KOPT-K1 (cell line): ENCODE results near the gene PLOD3.
"Not testable (repeated sequence)": the region's sequence is repeated elsewhere in the genome, so short reads cannot be mapped to it uniquely, and the experiment has no call there.

ENCODE experiments used
- H3K27ac ChIP-seq: fragments of 200-600 bp; sonication (generic); 2 replicates; pipeline ENCODE4 v1.5.1; 2016; ENCODE audit warnings: antibody characterized with exemption, mild to moderate bottlenecking, low read depth, low read length; ENCODE audit not compliant: poor library complexity, severe bottlenecking
- H3K36me3 ChIP-seq: fragments of 200-600 bp; sonication (generic); 2 replicates; pipeline ENCODE4 v1.5.1; 2017; ENCODE audit warnings: antibody characterized with exemption, mild to moderate bottlenecking, low read length, moderate library complexity; ENCODE audit not compliant: insufficient read depth
- H3K9me3 ChIP-seq: fragments of 200-600 bp; sonication (generic); 2 replicates; pipeline ENCODE4 v1.5.1; 2017; ENCODE audit warnings: antibody characterized with exemption, low read length, mild to moderate bottlenecking; ENCODE audit not compliant: insufficient read depth, poor library complexity, severe bottlenecking

The PLOD3 gene

GRCh38 chr7:101217388-101218235 lies at the start of gene PLOD3, which contains the start of gene ZNHIT1:
Gene PLOD3 (minus strand): TSS chr7:101217581. CDS start chr7:101217274, 307 bp downstream.
Gene ZNHIT1 (plus strand): TSS chr7:101218165. CDS start chr7:101218196, 31 bp downstream.
- H3K36me3 ChIP-seq, result peaks cover 2% of the 10 kb centered on the region; the same call in 1 of the 2 replicates
- H3K9me3 ChIP-seq, result no peaks in the 10 kb centered on the region
- H3K27ac ChIP-seq, result peak within 1 kb of the TSS; percentile 62

DNA sequence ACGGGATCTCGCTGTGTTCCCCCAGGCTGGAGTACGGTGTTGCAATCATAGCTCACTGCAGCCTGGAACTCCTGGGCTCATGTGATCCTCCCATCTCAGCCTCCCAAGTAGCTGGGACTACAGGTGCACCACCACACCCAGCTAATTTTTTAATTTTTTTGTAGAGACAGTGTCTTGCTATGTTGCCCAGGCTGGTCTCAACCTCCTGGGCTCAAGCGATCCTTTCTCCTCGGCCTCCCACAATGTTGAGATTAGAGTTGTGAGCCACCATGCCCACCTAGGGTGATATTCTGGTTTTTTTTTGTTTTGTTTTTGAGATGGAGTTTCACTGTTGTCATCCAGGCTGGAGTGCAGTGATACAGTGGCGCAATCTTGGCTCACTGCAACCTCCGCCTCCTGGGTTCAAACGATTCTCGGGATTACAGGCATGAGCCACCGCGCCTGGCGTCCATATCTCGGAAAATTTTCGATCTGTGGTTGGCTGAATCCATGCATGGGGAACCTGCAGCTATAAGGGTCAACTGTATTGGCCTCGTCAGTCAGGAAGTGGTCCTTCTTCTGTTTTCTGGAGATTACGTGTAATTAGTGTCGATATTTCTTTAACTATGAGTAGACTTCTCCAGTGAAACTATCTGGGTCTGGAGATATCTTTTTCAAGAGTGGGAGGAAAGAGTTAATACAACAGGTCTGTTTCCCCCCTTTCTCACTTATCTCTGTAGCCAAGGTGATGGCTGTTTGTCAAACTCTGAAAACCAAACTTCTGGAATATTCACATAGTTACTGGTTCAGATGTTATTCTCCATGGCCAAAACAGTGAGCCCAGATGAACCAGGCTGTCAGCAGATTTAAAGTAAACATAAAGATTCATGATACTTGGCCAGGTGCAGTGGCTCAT lies 48.5 kb upstream of the PLOD3 start:
- no peak overlapping the region for H3K27ac ChIP-seq
- no peaks in the 10 kb centered on the region for H3K36me3 ChIP-seq
- H3K9me3 ChIP-seq, result no peaks in the 10 kb centered on the region

DNA sequence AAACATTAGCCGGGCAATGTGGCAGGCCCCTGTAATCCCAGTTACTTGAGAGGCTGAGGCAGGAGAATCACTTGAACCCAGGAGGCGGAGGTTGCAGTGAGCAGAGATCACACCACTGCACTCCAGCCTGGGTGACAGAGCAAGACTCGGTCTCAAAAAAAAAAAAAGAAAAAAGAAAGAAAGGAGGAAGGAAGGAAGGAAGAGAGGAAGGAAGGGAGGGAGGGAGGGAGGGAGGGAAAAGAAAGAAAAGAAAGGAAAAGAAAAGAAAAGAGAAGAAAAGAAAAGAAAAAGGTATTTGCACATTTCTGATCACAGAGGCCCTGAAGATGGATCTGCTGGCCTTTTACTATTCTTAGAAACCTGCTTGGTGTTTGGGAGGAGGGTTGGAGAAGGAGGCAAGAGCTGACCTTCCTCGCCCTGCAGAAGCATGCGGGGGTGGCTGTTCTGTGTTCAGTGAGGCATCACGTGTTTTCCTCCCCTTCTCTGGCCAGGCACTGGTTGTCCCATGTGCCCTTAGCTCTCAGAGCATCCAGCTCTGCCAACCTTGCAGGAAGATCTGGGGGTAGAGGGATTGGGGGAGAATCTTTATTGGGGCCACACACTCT lies 46.8 kb upstream of the PLOD3 start:
- H3K36me3 ChIP-seq, H3K27ac ChIP-seq, H3K9me3 ChIP-seq: not testable (repeated sequence)

- no peaks in the 10 kb centered on the region for H3K36me3 ChIP-seq
Observed at GRCh38 chr7:101258243-101258731, 40.9 kb upstream of the PLOD3 start.

DNA sequence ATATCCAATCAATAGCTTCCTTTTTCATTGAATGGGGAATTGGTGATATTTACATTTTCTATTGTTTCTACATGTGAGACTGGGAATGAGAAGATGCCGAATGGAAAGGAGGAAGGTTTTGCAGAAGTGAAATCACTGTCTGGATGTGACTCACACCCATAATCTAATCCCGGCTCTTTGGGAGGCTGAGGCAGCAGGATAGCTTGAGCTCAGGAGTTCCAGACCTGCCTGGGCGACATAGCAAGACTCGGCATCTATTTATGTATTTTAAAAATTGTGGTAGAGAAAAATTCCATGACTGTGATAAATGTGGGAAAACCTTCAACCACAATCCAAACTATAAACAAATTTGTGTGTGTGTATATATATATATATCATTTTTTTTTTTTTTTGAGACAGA lies 38.4 kb upstream of the PLOD3 start:
- Histone ChIP-seq H3K9me3 (no peaks in the 10 kb centered on the region), H3K36me3 (no peaks in the 10 kb centered on the region), H3K27ac (no peak overlapping the region)

More at GRCh38 chr7:101258243-101258731, 40.9 kb upstream of the PLOD3 start:
- H3K27ac ChIP-seq, result no peak overlapping the region
- no peaks in the 10 kb centered on the region for H3K9me3 ChIP-seq

- peaks cover 16% of the 10 kb centered on the region for H3K36me3 ChIP-seq
- H3K9me3 ChIP-seq, H3K27ac ChIP-seq: not testable (repeated sequence)
Observed at GRCh38 chr7:101253199-101253598, 35.8 kb upstream of the PLOD3 start.

DNA sequence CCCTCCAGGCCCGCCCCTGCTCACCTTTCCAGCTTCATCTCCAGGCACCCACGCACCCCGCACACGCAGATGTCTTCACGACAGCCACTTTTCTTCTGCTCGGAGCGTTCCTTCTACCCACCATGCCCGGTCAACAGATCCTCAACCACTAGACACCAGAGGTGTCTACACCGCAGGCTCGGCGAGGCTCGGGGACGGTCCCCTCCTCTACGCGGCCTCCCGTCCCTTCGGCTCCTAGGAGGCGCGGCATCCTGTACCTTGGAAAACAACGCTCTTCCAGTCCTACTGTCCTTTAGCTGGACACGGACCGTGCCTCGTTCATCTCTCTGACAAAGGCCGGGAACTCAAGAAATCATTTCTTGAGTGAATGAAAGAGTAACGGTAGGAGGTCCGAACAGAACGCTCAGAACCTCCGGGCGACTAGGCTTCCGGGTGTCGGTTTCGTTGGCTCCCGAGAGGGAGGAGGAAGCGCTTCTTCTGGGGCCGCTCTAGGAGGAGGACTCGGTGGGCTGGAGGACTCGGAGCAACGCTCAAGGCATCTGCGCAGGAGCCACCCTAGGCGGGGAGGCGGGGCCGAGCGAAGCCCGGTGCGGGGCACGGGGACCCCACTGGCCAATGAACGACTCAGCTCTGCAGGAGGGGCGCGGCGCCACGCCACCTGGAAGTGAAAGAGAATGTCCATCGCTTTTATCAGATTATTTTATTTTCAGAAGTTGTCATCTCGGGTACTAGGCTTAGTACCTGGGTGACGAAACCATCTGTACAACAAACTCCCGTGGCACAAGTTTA lies 34.7 kb upstream of the PLOD3 start:
- Histone ChIP-seq H3K27ac (peak overlapping the region; percentile 76), H3K9me3 (no peaks in the 10 kb centered on the region)

DNA sequence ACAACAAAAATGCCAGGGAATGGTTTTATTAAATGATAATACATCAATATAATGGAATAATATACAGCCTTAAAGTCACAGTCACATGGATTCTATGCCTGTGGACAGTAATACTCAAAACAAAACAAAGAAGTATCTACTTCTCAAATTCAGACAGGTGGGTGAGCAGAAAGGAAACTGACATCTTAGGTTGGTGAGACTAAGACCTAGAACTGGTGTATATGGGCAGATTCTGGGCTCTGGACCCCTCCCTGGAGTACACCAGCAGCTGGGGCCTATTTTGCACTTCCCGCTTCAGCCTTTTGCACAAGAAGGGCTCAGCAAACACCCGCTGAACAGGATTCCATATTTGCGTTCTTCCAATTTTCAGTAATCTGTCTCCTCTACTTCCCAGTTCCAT lies 32.9 kb upstream of the PLOD3 start:
- no peak overlapping the region for H3K27ac ChIP-seq
- no peaks in the 10 kb centered on the region for H3K9me3 ChIP-seq
- peaks cover 26% of the 10 kb centered on the region for H3K36me3 ChIP-seq

More for the DNA sequence above, 34.7 kb upstream of the PLOD3 start:
- H3K36me3 ChIP-seq, result peaks cover 19% of the 10 kb centered on the region

DNA sequence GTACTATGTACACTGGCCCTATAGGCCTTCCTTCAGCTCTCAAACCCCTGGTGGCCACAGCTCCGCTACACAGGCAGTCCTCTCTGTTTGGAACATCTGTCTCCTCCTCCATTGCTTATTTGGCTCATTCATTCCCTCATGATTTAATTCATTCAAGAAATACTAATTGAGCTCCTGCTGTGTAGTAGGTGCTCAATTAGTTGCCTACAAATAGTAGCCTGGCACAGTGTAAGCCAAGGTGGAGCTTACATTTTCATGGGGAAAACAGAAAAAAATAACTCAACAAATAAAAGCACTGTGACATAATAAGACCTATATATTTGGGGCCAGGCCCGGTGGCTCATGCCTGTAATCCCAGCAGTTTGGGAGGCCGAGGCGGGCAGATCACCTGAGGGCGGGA lies 30.9 kb upstream of the PLOD3 start:
- Histone ChIP-seq H3K9me3 (no peaks in the 10 kb centered on the region), H3K27ac (no peak overlapping the region), H3K36me3 (peaks cover 30% of the 10 kb centered on the region)

DNA sequence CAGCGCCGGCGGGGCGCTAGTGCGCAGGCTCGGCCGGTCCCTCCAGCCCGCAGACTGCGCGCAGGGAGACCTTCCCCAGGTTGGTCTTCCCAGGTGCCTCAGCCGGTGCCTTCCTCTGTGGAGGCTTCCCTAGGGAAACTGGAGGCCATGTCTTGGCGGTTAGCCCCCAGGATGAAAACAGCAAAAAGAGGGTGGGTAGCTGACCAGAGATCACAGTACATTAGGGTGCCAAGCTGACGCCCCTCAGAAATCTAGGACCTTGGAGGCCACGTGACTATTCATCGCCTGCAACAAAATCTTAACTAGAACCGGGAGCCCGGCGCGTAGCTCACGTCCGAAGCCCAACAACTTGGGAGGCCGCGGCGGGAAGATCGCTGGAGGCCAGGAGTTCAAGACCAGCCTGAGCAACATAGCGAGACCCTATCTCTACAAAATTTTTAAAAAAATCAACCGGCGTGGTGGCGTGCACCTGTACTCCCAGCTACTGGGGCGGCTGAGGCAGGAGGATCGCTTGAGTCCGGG lies 27.8 kb upstream of the PLOD3 start:
- H3K9me3 ChIP-seq, result no peaks in the 10 kb centered on the region
- H3K36me3 ChIP-seq, result peaks cover 56% of the 10 kb centered on the region
- peak overlapping the region; percentile 81 for H3K27ac ChIP-seq

DNA sequence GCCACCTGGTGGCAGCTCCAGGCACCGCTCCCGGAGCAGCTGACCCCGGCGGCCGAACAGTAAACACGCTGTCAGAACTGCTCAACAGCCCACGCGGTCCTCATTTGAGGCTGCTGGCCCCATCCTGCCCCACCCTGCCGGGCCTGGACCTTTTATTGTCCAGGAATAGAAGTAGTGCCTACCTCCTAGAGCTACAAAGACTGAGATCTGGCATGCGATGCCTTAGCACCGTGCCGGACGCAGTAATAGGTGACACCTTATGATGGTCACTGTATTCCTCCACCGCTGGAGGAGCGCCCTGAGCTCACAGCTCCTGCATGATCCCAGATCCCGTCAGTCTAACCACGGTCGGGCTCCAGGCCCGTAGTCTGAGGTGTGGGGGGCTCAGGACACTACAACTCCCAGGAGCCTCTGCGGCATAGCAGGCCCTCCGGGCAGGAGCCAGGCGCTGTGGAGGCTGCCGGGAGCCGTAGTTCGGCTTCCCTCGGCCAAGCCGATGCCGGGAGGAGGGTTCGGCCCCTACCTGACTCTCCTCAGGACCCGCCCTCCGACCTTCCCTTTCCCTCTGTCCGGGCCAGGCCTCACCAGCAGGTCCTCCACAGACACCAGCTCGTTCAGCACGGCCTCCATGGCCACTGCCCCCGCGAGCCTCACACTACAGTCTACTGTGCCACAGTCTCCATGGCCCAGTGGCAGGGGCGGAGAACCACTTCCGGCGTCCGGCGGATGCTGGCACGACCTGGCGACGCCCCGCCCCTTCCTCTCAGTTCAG lies 27.2 kb upstream of the PLOD3 start, which contains the start of gene FIS1:
Gene FIS1 (minus strand): TSS at position 707 of the 772 bp plus-strand sequence. CDS start 77 bp downstream, at position 630.
- no peaks in the 10 kb centered on the region for H3K9me3 ChIP-seq
- H3K27ac ChIP-seq, result peak within 1 kb of the TSS; percentile 81
- peaks cover 57% of the 10 kb centered on the region for H3K36me3 ChIP-seq

- Histone ChIP-seq H3K27ac (peak overlapping the region; percentile 81), H3K36me3 (peaks cover 56% of the 10 kb centered on the region), H3K9me3 (no peaks in the 10 kb centered on the region)
Observed at GRCh38 chr7:101243646-101244374, 26.4 kb upstream of the PLOD3 start.
